Measurements from ENCODE around the gene CHST13.

CHST13 gene, protein sequence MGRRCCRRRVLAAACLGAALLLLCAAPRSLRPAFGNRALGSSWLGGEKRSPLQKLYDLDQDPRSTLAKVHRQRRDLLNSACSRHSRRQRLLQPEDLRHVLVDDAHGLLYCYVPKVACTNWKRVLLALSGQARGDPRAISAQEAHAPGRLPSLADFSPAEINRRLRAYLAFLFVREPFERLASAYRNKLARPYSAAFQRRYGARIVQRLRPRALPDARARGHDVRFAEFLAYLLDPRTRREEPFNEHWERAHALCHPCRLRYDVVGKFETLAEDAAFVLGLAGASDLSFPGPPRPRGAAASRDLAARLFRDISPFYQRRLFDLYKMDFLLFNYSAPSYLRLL

DNA sequence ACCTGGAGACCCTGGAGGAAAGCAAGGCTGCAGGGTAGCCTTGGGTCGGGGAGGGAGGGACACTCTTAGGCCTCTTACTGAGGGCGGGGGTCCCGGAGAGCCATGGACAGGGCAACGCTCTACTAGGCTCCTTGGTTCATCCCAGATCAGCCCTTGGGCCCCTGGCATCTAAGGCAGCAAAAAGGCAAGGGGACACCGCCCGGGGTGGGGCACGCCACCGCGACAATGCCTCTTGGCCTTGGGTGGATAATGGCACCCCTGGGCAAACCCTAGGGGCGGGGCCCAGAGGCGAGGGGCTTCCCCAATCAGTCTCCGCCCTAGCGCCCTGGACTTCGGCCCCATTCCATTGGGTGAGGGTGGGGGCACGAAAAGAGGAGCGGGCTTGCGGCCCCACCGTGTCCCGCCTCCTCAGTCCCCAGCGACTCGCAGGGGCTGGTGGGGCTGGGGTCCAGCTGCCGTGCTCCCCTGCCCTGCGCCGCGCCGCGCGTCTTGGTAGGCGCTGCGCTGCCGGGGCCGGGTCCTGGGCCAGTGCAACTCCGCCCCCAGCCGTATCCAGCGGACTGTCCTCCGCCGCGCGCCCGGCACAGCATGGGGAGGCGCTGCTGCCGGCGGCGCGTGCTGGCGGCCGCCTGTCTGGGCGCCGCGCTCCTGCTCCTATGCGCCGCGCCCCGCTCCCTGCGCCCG is at the start of gene CHST13:
TSS of gene CHST13 (plus strand) at position 411 of the 684 bp plus-strand sequence. CDS start at position 589, 178 bp downstream.
- DNase-seq = no peak

- no peak for DNase-seq
Observed at GRCh38 chr3:126474498-126475412, 49.2 kb upstream of the CHST13 start.

GRCh38 chr3:126475413-126476114 is 48.4 kb upstream of the CHST13 start, which contains the start of gene ZXDC:
Gene ZXDC, minus strand, starts transcription at chr3:126475891. Its CDS starts 26 bp downstream, at chr3:126475865.
- DNase-seq = peak; percentile 75

DNA sequence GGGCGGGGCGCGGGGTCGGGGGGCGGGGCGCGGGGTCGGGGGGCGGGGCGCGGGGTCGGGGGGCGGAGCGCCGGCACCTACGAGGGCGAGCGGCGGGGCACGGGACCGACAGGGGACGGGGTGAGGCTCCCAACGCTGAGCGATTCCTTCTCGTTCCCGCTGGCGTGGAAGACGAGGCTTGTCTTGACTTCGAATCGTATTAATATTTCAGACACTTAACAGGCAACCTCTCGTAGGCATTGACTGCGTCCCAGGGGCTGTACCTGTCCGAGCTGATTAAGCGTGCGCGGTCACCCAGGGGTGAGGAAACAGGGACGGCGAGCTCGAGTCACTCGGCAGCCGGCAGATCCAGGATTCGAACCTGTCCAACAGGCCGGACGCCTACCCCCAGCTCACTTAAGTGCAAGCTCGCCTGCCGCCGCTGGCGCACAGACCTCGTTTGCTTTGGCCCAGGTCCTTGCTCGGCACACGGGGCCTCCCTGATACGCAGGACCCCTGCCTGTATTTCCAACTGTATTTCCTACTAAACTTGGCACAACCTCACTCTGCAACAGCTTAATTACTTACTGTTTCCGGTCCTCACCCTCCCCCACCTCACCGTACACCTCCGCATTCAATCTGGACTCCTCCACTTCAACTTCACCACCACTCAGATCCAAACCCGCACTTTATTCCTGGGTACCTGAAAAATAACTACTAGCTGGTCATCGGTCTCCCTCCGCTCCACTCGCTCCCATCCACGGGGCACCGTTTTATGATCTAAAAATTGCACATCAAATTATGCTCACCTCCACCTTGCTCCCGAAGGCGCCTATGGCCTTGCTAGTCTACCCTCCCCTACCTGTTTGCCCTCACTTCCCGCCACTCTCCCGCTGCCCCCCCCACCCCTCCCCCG is 47.5 kb upstream of the CHST13 start:
- DNase-seq = no peak

DNA sequence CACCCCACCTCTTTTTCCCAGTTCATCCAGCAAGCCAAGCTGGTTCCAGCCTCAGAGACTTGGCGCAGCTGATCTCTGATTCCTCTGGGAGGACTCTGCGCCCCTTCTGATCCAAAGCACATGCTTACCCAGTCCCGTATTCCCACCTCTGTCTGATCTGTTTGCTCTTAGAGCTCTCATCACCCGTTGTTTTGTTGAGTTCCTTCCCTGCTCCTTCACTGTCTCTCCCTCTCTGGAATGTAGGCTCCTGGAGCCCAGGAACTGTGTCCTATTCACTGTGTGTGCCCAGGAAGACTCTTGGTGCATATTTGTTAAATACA is 46.9 kb upstream of the CHST13 start:
- no peak for DNase-seq

DNA sequence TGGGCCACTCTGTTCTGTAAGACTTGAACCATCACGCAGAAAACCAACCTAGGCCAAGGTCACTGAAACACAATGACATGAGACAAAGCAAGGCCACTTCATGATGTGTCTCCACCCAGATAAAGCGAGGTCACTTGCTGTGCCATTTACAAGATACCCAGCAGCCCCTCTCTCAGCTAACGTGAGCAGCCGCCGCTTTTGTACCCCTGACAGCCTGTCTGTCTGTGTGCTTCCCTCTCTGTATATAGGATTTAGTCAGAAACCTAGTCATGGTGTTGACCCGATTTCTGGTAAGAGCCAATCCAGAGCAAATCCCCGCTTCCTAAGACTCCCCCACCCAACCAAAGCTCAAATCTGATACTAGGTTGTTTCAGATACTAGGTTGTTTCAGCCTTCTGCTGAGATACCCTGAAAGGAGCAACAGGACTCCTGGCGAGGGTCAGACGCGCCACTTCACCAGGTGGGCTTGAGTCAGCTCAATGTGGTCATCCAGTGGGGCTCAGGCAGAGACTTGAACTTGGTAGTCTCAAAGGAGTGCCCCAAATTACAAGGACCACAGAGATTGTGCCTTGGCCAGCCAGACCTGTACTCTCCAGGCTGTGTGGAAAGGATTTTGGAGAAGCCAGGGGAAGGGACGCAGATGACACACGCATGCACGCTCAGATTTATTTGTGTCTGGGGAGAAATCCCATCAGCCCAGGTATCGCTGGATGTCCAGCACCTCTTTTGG is 45.2 kb upstream of the CHST13 start:
- DNase-seq = no peak

DNA sequence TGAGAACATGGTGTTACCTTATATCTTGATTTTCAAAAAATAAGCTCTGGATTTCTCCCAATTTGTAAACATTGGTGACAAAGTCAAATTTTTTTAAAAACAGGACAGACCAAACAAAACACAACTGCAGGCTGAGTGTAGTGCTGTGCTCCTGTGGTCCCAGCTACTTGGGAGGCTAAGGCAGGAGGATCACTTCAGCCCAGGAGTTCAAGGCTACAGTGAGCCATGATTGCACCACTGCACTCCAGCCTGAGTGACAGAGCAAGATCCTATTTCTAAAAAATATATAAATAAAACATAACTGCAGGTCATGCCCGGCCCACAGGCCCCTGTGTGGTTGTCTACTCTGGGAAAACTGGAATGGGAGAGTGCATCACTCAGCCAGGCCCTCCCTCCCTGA is 44.3 kb upstream of the CHST13 start:
- no peak for DNase-seq

GRCh38 chr3:126480206-126480605 is 43.7 kb upstream of the CHST13 start:
- DNase-seq = no peak

DNA sequence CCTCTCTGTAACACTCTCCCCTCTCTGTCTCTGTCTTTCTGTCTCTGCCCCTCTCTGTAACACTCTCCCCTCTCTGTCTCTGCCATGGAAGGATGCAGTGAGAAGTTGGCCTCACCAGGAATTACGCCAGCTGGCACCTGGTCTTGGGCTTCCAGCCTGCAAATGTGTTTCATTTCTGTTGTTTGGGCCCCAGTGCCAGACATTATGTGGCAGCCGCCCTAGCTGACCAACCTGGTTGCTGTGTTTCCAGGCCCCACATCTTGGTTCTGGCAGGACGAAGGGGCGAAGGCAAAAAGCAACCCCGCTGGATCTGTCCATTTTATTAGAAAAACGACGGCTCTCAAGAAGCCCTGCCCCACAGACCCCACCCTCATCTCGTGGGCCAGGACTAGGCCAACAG is 43.1 kb upstream of the CHST13 start:
- no peak for DNase-seq

DNA sequence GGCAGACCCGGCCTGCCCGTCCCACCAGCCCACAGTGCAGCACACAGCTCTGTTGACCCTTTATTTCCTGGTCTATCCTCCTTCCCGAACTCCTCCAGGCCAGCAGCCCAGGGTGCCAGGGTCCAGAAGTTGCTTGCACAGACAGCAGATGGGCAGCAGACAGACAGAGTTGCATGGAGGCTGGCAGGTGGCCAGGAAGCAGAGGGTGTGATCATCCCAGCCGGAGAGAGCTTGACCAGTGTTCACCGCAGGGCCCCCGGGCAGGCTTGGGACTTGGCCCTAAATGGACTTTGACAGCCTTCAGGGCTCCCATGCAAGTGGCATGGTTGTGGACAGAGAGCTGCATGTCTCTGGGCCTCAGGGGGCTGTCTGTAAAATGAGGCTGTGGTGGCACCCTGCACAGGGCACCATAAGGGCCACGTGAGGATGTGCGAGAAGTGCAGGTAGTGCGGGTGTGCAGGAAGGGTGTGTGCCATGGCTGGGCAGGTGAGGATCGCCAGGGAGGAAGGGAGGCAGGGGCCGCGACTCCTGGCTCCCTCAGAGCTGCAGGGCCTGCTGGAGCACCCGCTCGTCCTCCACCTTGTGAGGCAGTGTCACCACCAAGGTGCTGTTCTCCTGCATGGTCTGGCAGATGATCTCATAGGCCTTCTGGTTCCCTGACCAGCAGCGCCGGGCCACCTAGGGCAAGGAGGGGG is 42.0 kb upstream of the CHST13 start:
- no peak for DNase-seq

DNA sequence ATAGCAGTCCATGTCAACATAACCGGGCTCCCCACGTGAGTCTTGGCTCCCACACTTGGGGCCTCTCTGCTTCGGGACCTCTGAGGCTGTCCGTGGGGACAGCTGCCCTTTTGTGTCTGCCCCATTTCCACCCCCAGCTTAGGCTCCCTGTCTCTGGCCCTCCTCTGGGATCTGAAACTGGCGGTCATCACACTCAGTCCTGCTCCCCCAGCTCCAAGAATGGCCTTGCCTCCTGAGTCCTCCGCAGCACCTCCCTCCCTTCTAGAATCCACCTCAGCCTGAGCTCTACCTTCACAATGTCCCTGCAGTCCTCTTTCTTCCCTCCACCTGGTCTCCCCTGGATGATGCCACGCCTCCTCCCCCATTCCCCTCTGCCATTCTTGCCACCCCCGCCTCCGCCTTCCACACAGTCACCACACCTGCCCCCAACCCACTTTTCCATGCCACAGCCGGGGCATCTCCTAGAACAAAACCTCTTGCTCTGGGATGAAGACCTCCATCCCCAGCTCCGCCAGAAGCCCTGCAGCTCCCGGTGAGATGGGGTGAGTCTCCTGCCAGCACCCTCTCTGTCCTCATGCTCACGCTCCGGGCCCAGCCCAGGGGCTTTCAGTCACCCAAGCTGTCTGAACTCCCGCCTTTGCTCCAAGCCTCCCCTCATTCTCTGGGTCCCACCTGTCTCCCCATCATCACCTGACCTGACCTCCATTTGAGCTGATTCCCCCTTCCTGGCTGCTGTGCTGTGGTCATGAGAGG is 41.3 kb upstream of the CHST13 start:
- DNase-seq = no peak

- DNase-seq = no peak
Observed at GRCh38 chr3:126483321-126483761, 40.6 kb upstream of the CHST13 start.

DNA sequence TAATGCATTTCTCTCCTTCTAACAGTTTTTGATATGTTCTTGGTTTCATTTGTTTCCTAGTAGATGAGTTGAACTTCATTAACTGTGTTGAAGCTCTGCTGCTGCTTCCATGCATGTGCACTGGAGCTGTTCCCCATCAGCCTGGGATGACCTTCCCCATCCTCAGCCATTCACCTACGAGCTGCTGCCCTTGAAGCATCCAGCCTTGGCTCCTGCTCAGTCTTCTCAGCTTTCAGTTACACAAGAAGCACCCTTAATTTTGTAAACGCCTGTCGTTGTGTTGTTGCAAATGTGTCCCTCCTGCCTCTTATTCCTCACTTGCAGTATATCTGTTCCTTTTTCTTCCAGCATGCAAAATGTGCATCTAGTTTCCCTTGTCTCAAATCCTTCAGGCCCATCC is 39.8 kb upstream of the CHST13 start:
- DNase-seq = no peak

DNA sequence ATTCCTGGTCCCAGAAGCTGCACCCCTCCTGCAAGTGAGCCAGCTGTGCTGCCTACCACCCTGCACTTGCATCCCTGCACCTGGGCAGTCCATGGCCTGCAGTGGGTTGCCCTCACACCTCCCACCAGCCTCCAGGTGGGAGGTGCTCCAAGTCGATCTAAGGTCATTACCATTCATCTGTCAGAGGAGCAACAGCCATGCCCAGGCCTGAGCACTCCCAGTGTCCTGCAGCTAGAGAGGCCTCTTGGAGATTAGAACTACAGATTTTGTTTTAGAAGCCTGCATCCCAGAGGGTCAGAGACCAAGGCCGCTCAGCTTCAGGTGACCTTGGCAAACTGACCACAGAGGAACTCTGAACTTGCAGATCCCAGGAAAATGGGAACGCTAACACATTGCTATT is 39.3 kb upstream of the CHST13 start:
- no peak for DNase-seq

- DNase-seq = no peak
Observed at GRCh38 chr3:126485176-126485897, 38.6 kb upstream of the CHST13 start.

DNA sequence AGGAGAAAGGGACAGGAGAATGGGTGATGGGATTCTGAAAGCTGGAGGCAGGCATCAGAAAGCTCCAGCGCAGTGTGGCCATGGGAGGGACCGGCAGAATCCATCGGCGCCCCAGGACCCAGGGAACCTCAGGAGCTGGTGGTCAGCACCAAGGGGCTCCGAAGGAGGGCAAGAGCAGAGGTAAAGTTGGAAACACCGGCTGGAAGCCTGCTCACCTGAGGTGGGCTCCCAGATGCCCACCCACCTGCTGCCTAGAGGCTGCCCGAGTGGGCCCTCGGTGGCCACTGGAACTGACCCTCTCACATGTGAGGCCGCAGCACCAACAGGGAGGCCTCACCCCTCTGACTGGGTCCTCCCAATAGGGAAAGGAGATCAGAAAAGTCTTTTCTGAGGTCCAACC is 38.0 kb upstream of the CHST13 start:
- no peak for DNase-seq

- no peak for DNase-seq
Observed at GRCh38 chr3:126486360-126486847, 37.6 kb upstream of the CHST13 start.

GRCh38 chr3:126487151-126487771 is 36.7 kb upstream of the CHST13 start:
- no peak for DNase-seq
